Measurements from ENCODE around the gene DAP.
"Not testable (repeated sequence)": the region's sequence is repeated elsewhere in the genome, so short reads cannot be mapped to it uniquely, and the experiment has no call there.

Gene DAP

GRCh38 chr5:10719965-10720364 is 41.1 kb downstream of the DAP start:
- Histone ChIP-seq H3K23ac (ENCODE audit: low read length) (no peak overlapping the region), H2BK15ac (replicated peaks; ENCODE audit: low read depth) (no peak overlapping the region), H3K36me3 (ENCODE audit: control insufficient read depth, insufficient read depth, low read length) (no peaks in the 10 kb centered on the region), H3K79me1 (ENCODE audit: low read length) (no peaks in the 10 kb centered on the region), H3K4me1 (ENCODE audit: control insufficient read depth, low read depth, low read length) (no peaks in the 10 kb centered on the region), H3K56ac (ENCODE audit: low read length) (no peak overlapping the region), H3K4ac (ENCODE audit: low read depth, low read length) (no peak overlapping the region), H2BK120ac (ENCODE audit: low read depth, low read length) (no peak overlapping the region), H4K8ac (ENCODE audit: low read depth, low read length) (no peak overlapping the region), H3K4me2 (ENCODE audit: low read length) (no peak overlapping the region), H2BK5ac (ENCODE audit: low read length) (no peak overlapping the region), H2AK5ac (ENCODE audit: low read length) (no peak overlapping the region), H3K4me3 (ENCODE audit: low read length) (no peak overlapping the region), H3K27ac (ENCODE audit: low read depth, low read length) (no peak overlapping the region), H4K5ac (ENCODE audit: low read length) (no peak overlapping the region), H3K27me3 (ENCODE audit: insufficient read depth, low read length, poor library complexity) (no peaks in the 10 kb centered on the region), H3K18ac (ENCODE audit: low read length) (no peak overlapping the region), H3K9ac (ENCODE audit: low read length) (no peak overlapping the region), H3K79me2 (ENCODE audit: control insufficient read depth, insufficient read depth, low read length) (no peaks in the 10 kb centered on the region)
- DNase-seq, result no peak
- WGBS (ENCODE audit: extremely low coverage, insufficient coverage, low lambda C conversion rate), result no CpG with 5 or more reads among the region's 2 CpGs

- H3K4ac ChIP-seq (ENCODE audit: low read depth, low read length); H3K79me2 ChIP-seq (ENCODE audit: control insufficient read depth, insufficient read depth, low read length); DNase-seq; H3K4me1 ChIP-seq (ENCODE audit: control insufficient read depth, low read depth, low read length); H3K4me3 ChIP-seq (ENCODE audit: low read length); H2BK15ac ChIP-seq (replicated peaks; ENCODE audit: low read depth); H3K18ac ChIP-seq (ENCODE audit: low read length); H3K4me2 ChIP-seq (ENCODE audit: low read length); H4K5ac ChIP-seq (ENCODE audit: low read length); H3K27ac ChIP-seq (ENCODE audit: low read depth, low read length); H3K27me3 ChIP-seq (ENCODE audit: insufficient read depth, low read length, poor library complexity); H4K8ac ChIP-seq (ENCODE audit: low read depth, low read length); H3K56ac ChIP-seq (ENCODE audit: low read length); H2BK5ac ChIP-seq (ENCODE audit: low read length); H3K23ac ChIP-seq (ENCODE audit: low read length); H3K36me3 ChIP-seq (ENCODE audit: control insufficient read depth, insufficient read depth, low read length); H3K9ac ChIP-seq (ENCODE audit: low read length); H3K79me1 ChIP-seq (ENCODE audit: low read length); H2BK120ac ChIP-seq (ENCODE audit: low read depth, low read length); H2AK5ac ChIP-seq (ENCODE audit: low read length): not testable (repeated sequence)
- WGBS (ENCODE audit: extremely low coverage, insufficient coverage, low lambda C conversion rate), result no CpG with 5 or more reads among the region's 1 CpG
These were observed 42.4 kb downstream of the DAP start for GRCh38 chr5:10718617-10719016.

GRCh38 chr5:10716825-10717224 is 44.2 kb downstream of the DAP start:
- H4K5ac ChIP-seq (ENCODE audit: low read length); H3K4me2 ChIP-seq (ENCODE audit: low read length); H3K18ac ChIP-seq (ENCODE audit: low read length); DNase-seq; H2BK15ac ChIP-seq (replicated peaks; ENCODE audit: low read depth); H3K79me2 ChIP-seq (ENCODE audit: control insufficient read depth, insufficient read depth, low read length); H3K9ac ChIP-seq (ENCODE audit: low read length); H3K27ac ChIP-seq (ENCODE audit: low read depth, low read length); H3K23ac ChIP-seq (ENCODE audit: low read length); H3K4me3 ChIP-seq (ENCODE audit: low read length); H3K36me3 ChIP-seq (ENCODE audit: control insufficient read depth, insufficient read depth, low read length); H2AK5ac ChIP-seq (ENCODE audit: low read length); H2BK5ac ChIP-seq (ENCODE audit: low read length); H3K79me1 ChIP-seq (ENCODE audit: low read length); H3K27me3 ChIP-seq (ENCODE audit: insufficient read depth, low read length, poor library complexity); H3K4me1 ChIP-seq (ENCODE audit: control insufficient read depth, low read depth, low read length); H3K56ac ChIP-seq (ENCODE audit: low read length); H3K4ac ChIP-seq (ENCODE audit: low read depth, low read length); H2BK120ac ChIP-seq (ENCODE audit: low read depth, low read length); H4K8ac ChIP-seq (ENCODE audit: low read depth, low read length): not testable (repeated sequence)
- WGBS (ENCODE audit: extremely low coverage, insufficient coverage, low lambda C conversion rate), result no CpG with 5 or more reads among the region's 3 CpGs

- WGBS (ENCODE audit: extremely low coverage, insufficient coverage, low lambda C conversion rate), result no CpG with 5 or more reads among the region's 9 CpGs
- Histone ChIP-seq H3K79me2 (ENCODE audit: control insufficient read depth, insufficient read depth, low read length) (no peaks in the 10 kb centered on the region), H3K4me1 (ENCODE audit: control insufficient read depth, low read depth, low read length) (no peaks in the 10 kb centered on the region), H2BK120ac (ENCODE audit: low read depth, low read length) (no peak overlapping the region), H3K23ac (ENCODE audit: low read length) (no peak overlapping the region), H2AK5ac (ENCODE audit: low read length) (no peak overlapping the region), H3K9ac (ENCODE audit: low read length) (no peak overlapping the region), H3K18ac (ENCODE audit: low read length) (no peak overlapping the region), H3K56ac (ENCODE audit: low read length) (no peak overlapping the region), H3K27me3 (ENCODE audit: insufficient read depth, low read length, poor library complexity) (no peaks in the 10 kb centered on the region), H3K4ac (ENCODE audit: low read depth, low read length) (no peak overlapping the region), H4K5ac (ENCODE audit: low read length) (no peak overlapping the region), H2BK15ac (replicated peaks; ENCODE audit: low read depth) (no peak overlapping the region), H3K36me3 (ENCODE audit: control insufficient read depth, insufficient read depth, low read length) (no peaks in the 10 kb centered on the region), H3K4me2 (ENCODE audit: low read length) (no peak overlapping the region), H3K27ac (ENCODE audit: low read depth, low read length) (no peak overlapping the region), H4K8ac (ENCODE audit: low read depth, low read length) (no peak overlapping the region), H2BK5ac (ENCODE audit: low read length) (no peak overlapping the region), H3K79me1 (ENCODE audit: low read length) (no peaks in the 10 kb centered on the region), H3K4me3 (ENCODE audit: low read length) (no peak overlapping the region)
- DNase-seq, result no peak
These were observed 45.3 kb downstream of the DAP start for GRCh38 chr5:10715605-10716290.

GRCh38 chr5:10712574-10713366 is 48.3 kb downstream of the DAP start:
- no peak overlapping the region for H2BK5ac ChIP-seq (ENCODE audit: low read length)
- no peak overlapping the region for H4K5ac ChIP-seq (ENCODE audit: low read length)
- DNase-seq, result no peak
- no peak overlapping the region for H3K27ac ChIP-seq (ENCODE audit: low read depth, low read length)
- H3K79me1 ChIP-seq (ENCODE audit: low read length), result no peaks in the 10 kb centered on the region
- H3K4me2 ChIP-seq (ENCODE audit: low read length), result no peak overlapping the region
- no peak overlapping the region for H3K9ac ChIP-seq (ENCODE audit: low read length)
- no peaks in the 10 kb centered on the region for H3K27me3 ChIP-seq (ENCODE audit: insufficient read depth, low read length, poor library complexity)
- no peak overlapping the region for H3K18ac ChIP-seq (ENCODE audit: low read length)
- no peaks in the 10 kb centered on the region for H3K79me2 ChIP-seq (ENCODE audit: control insufficient read depth, insufficient read depth, low read length)
- H3K4ac ChIP-seq (ENCODE audit: low read depth, low read length), result no peak overlapping the region
- H2BK120ac ChIP-seq (ENCODE audit: low read depth, low read length), result no peak overlapping the region
- no peak overlapping the region for H3K56ac ChIP-seq (ENCODE audit: low read length)
- no peaks in the 10 kb centered on the region for H3K36me3 ChIP-seq (ENCODE audit: control insufficient read depth, insufficient read depth, low read length)
- H2BK15ac ChIP-seq (replicated peaks; ENCODE audit: low read depth), result no peak overlapping the region
- WGBS (ENCODE audit: extremely low coverage, insufficient coverage, low lambda C conversion rate), result no CpG with 5 or more reads among the region's 8 CpGs
- no peak overlapping the region for H2AK5ac ChIP-seq (ENCODE audit: low read length)
- H3K23ac ChIP-seq (ENCODE audit: low read length), result no peak overlapping the region
- H3K4me3 ChIP-seq (ENCODE audit: low read length), result no peak overlapping the region
- no peak overlapping the region for H4K8ac ChIP-seq (ENCODE audit: low read depth, low read length)
- H3K4me1 ChIP-seq (ENCODE audit: control insufficient read depth, low read depth, low read length), result no peaks in the 10 kb centered on the region

All from mesendoderm (in vitro differentiated cells).